GM23338 (cell line): ENCODE results near the gene ADH1A. TPM values are rescaled to one million over a fixed set of nuclear protein-coding genes. Genes with fewer than 3 reads are reported as not detected.

Source experiments
- CREB1 ChIP-seq: fragments of 250-450 bp; sonication (Bioruptor Pico); IDR thresholded peaks from 2 replicates; pipeline ENCODE4 v1.5.0; 2020; ENCODE audit warnings: low read depth, mild to moderate bottlenecking, moderate library complexity
- EZH2 ChIP-seq: fragments of 200-600 bp; sonication (generic); IDR thresholded peaks from one replicate; pipeline ENCODE4 v1.8.0; 2017; ENCODE audit warnings: antibody characterized with exemption, mild to moderate bottlenecking, low read depth; ENCODE audit not compliant: unreplicated experiment
- EZH2phosphoT487 ChIP-seq: fragments of 200-600 bp; sonication (generic); IDR thresholded peaks from one replicate; pipeline ENCODE4 v1.8.1; 2018; ENCODE audit warnings: antibody characterized with exemption; ENCODE audit not compliant: unreplicated experiment
- JUNB ChIP-seq: IDR thresholded peaks from one replicate; pipeline ENCODE4 v1.6.1; 2016; ENCODE audit warnings: antibody characterized with exemption; ENCODE audit not compliant: unreplicated experiment
- NANOG ChIP-seq: IDR thresholded peaks from 2 replicates; pipeline ENCODE4 v1.6.1; 2016; ENCODE audit warnings: antibody characterized with exemption, borderline replicate concordance
- STAT1 ChIP-seq: IDR thresholded peaks from one replicate; pipeline ENCODE4 v1.6.1; 2016; ENCODE audit warnings: antibody characterized with exemption; ENCODE audit not compliant: unreplicated experiment
- ZNF114 ChIP-seq: fragments of 250-450 bp; sonication (Bioruptor Pico); IDR thresholded peaks from 2 replicates; pipeline ENCODE4 v1.5.0; 2020; ENCODE audit warnings: mild to moderate bottlenecking, moderate library complexity
- ZNF331 ChIP-seq: fragments of 250-450 bp; sonication (Bioruptor Pico); IDR thresholded peaks from 2 replicates; pipeline ENCODE4 v1.5.0; 2020; ENCODE audit warnings: low read depth, mild to moderate bottlenecking, moderate library complexity
- polyA plus RNA-seq: library from polyadenylated mRNA; unstranded; fragments of >200 nt; fragmentation: Nextera tagmentation; extraction: Ambion mirVana; gene quantifications from 2 replicates; pipeline ENCODE4 v1.2.1, GENCODE V29; 2016
- total RNA-seq: library from RNA; depleted of rRNA; stranded (reverse); fragments of >200 nt; shearing (Covaris generic); gene quantifications from 2 replicates; pipeline ENCODE4 v1.2.3, GENCODE V29; 2014
- TF ChIP-seq, protein P1 (sequence below): fragments of 250-450 bp; sonication (Bioruptor Pico); IDR thresholded peaks from 2 replicates; pipeline ENCODE4 v1.5.0; 2020; ENCODE audit warnings: mild to moderate bottlenecking, moderate library complexity
- TF ChIP-seq, protein P2 (sequence below), 2 experiments: fragments of 200-600 bp in 1 of 2; sonication (generic) in 1 of 2; conservative IDR thresholded peaks; 2 replicates each; pipeline versions ENCODE4 v1.5.1 to v1.6.1; 2016 to 2017; ENCODE audit warnings: antibody characterized with exemption in 2 of 2, low read depth in 2 of 2, mild to moderate bottlenecking in 2 of 2, moderate library complexity in 1 of 2
- TF ChIP-seq, protein P3 (sequence below): IDR thresholded peaks from one replicate; pipeline ENCODE4 v1.6.1; 2018; ENCODE audit warnings: antibody characterized with exemption; ENCODE audit not compliant: unreplicated experiment
- TF ChIP-seq, protein P4 (sequence below): IDR thresholded peaks from 2 replicates; pipeline ENCODE4 v1.6.1; 2016; ENCODE audit warnings: antibody characterized with exemption

ADH1A gene
- total and polyA plus RNA-seq, 2 experiments from 2014 or later, result not detected

DNA sequence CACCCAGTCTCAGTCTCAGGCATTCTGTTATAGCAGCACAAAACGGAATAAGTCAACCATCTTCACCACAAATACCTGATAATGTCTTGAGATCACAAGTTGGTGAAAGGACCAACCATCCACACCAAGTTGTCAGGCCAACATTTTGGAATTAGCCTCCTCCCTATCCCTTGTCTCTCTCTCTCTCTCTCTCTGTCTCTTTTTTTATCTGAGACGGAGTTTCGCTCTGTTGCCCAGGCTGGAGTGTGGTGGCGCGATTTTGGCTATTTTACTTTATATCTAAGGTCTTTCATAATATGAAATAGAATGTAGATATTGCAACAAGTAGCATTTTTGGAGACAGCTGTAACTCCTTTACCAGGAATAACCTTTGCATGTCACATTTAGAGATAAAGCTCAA, 15.7 kb downstream of the ADH1A start (continued):
- TF ChIP-seq, protein P1, sequence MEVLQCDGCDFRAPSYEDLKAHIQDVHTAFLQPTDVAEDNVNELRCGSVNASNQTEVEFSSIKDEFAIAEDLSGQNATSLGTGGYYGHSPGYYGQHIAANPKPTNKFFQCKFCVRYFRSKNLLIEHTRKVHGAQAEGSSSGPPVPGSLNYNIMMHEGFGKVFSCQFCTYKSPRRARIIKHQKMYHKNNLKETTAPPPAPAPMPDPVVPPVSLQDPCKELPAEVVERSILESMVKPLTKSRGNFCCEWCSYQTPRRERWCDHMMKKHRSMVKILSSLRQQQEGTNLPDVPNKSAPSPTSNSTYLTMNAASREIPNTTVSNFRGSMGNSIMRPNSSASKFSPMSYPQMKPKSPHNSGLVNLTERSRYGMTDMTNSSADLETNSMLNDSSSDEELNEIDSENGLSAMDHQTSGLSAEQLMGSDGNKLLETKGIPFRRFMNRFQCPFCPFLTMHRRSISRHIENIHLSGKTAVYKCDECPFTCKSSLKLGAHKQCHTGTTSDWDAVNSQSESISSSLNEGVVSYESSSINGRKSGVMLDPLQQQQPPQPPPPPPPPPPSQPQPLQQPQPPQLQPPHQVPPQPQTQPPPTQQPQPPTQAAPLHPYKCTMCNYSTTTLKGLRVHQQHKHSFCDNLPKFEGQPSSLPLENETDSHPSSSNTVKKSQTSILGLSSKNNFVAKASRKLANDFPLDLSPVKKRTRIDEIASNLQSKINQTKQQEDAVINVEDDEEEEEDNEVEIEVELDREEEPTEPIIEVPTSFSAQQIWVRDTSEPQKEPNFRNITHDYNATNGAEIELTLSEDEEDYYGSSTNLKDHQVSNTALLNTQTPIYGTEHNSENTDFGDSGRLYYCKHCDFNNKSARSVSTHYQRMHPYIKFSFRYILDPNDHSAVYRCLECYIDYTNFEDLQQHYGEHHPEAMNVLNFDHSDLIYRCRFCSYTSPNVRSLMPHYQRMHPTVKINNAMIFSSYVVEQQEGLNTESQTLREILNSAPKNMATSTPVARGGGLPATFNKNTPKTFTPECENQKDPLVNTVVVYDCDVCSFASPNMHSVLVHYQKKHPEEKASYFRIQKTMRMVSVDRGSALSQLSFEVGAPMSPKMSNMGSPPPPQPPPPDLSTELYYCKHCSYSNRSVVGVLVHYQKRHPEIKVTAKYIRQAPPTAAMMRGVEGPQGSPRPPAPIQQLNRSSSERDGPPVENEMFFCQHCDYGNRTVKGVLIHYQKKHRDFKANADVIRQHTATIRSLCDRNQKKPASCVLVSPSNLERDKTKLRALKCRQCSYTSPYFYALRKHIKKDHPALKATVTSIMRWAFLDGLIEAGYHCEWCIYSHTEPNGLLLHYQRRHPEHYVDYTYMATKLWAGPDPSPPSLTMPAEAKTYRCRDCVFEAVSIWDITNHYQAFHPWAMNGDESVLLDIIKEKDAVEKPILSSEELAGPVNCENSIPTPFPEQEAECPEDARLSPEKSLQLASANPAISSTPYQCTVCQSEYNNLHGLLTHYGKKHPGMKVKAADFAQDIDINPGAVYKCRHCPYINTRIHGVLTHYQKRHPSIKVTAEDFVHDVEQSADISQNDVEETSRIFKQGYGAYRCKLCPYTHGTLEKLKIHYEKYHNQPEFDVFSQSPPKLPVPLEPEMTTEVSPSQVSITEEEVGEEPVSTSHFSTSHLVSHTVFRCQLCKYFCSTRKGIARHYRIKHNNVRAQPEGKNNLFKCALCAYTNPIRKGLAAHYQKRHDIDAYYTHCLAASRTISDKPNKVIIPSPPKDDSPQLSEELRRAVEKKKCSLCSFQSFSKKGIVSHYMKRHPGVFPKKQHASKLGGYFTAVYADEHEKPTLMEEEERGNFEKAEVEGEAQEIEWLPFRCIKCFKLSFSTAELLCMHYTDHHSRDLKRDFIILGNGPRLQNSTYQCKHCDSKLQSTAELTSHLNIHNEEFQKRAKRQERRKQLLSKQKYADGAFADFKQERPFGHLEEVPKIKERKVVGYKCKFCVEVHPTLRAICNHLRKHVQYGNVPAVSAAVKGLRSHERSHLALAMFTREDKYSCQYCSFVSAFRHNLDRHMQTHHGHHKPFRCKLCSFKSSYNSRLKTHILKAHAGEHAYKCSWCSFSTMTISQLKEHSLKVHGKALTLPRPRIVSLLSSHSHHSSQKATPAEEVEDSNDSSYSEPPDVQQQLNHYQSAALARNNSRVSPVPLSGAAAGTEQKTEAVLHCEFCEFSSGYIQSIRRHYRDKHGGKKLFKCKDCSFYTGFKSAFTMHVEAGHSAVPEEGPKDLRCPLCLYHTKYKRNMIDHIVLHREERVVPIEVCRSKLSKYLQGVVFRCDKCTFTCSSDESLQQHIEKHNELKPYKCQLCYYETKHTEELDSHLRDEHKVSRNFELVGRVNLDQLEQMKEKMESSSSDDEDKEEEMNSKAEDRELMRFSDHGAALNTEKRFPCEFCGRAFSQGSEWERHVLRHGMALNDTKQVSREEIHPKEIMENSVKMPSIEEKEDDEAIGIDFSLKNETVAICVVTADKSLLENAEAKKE, result no peak
- no peak for TF ChIP-seq EZH2phosphoT487
- no peak for TF ChIP-seq STAT1
- no peak for TF ChIP-seq NANOG
- TF ChIP-seq JUNB, result no peak
- no peak for TF ChIP-seq EZH2
- TF ChIP-seq, protein P2, sequence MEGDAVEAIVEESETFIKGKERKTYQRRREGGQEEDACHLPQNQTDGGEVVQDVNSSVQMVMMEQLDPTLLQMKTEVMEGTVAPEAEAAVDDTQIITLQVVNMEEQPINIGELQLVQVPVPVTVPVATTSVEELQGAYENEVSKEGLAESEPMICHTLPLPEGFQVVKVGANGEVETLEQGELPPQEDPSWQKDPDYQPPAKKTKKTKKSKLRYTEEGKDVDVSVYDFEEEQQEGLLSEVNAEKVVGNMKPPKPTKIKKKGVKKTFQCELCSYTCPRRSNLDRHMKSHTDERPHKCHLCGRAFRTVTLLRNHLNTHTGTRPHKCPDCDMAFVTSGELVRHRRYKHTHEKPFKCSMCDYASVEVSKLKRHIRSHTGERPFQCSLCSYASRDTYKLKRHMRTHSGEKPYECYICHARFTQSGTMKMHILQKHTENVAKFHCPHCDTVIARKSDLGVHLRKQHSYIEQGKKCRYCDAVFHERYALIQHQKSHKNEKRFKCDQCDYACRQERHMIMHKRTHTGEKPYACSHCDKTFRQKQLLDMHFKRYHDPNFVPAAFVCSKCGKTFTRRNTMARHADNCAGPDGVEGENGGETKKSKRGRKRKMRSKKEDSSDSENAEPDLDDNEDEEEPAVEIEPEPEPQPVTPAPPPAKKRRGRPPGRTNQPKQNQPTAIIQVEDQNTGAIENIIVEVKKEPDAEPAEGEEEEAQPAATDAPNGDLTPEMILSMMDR (conservative IDR thresholded peaks at IDR 0.05; ENCODE audit: low read depth in 2 of 2), result no peak
- TF ChIP-seq ZNF331, result no peak
- no peak for TF ChIP-seq CREB1 (CRISPR knock-in tag)
- TF ChIP-seq, protein P3, sequence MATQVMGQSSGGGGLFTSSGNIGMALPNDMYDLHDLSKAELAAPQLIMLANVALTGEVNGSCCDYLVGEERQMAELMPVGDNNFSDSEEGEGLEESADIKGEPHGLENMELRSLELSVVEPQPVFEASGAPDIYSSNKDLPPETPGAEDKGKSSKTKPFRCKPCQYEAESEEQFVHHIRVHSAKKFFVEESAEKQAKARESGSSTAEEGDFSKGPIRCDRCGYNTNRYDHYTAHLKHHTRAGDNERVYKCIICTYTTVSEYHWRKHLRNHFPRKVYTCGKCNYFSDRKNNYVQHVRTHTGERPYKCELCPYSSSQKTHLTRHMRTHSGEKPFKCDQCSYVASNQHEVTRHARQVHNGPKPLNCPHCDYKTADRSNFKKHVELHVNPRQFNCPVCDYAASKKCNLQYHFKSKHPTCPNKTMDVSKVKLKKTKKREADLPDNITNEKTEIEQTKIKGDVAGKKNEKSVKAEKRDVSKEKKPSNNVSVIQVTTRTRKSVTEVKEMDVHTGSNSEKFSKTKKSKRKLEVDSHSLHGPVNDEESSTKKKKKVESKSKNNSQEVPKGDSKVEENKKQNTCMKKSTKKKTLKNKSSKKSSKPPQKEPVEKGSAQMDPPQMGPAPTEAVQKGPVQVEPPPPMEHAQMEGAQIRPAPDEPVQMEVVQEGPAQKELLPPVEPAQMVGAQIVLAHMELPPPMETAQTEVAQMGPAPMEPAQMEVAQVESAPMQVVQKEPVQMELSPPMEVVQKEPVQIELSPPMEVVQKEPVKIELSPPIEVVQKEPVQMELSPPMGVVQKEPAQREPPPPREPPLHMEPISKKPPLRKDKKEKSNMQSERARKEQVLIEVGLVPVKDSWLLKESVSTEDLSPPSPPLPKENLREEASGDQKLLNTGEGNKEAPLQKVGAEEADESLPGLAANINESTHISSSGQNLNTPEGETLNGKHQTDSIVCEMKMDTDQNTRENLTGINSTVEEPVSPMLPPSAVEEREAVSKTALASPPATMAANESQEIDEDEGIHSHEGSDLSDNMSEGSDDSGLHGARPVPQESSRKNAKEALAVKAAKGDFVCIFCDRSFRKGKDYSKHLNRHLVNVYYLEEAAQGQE, result no peak
- TF ChIP-seq, protein P4, sequence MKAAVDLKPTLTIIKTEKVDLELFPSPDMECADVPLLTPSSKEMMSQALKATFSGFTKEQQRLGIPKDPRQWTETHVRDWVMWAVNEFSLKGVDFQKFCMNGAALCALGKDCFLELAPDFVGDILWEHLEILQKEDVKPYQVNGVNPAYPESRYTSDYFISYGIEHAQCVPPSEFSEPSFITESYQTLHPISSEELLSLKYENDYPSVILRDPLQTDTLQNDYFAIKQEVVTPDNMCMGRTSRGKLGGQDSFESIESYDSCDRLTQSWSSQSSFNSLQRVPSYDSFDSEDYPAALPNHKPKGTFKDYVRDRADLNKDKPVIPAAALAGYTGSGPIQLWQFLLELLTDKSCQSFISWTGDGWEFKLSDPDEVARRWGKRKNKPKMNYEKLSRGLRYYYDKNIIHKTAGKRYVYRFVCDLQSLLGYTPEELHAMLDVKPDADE, result no peak
- no peak for TF ChIP-seq ZNF114 (CRISPR knock-in tag)
